ENCODE measurements around the gene GAL3ST3. TPM values are rescaled to one million over a fixed set of nuclear protein-coding genes. Genes with fewer than 3 reads are reported as not detected.
"Not testable (repeated sequence)": the region's sequence is repeated elsewhere in the genome, so short reads cannot be mapped to it uniquely, and the experiment has no call there.

GAL3ST3 gene
- total RNA-seq, 1 donor from 2014 or later = 1.8 TPM

- H3K27ac Mint-ChIP-seq (ENCODE audit: unreplicated experiment) = peak overlapping the region; percentile 1
- DNase-seq (ENCODE audit: low spot score) = no peak
- no peaks in the 10 kb centered on the region for H3K9me3 Mint-ChIP-seq (ENCODE audit: low read depth)
- TF ChIP-seq, protein P1, sequence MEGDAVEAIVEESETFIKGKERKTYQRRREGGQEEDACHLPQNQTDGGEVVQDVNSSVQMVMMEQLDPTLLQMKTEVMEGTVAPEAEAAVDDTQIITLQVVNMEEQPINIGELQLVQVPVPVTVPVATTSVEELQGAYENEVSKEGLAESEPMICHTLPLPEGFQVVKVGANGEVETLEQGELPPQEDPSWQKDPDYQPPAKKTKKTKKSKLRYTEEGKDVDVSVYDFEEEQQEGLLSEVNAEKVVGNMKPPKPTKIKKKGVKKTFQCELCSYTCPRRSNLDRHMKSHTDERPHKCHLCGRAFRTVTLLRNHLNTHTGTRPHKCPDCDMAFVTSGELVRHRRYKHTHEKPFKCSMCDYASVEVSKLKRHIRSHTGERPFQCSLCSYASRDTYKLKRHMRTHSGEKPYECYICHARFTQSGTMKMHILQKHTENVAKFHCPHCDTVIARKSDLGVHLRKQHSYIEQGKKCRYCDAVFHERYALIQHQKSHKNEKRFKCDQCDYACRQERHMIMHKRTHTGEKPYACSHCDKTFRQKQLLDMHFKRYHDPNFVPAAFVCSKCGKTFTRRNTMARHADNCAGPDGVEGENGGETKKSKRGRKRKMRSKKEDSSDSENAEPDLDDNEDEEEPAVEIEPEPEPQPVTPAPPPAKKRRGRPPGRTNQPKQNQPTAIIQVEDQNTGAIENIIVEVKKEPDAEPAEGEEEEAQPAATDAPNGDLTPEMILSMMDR (IDR thresholded peaks at IDR 0.05) = no peak
- H3K36me3 Mint-ChIP-seq (ENCODE audit: low read depth) = no peaks in the 10 kb centered on the region
- H3K4me3 Mint-ChIP-seq (ENCODE audit: unreplicated experiment) = no peak overlapping the region
- H3K27me3 Mint-ChIP-seq (ENCODE audit: low read depth) = no peaks in the 10 kb centered on the region
- H3K4me1 Mint-ChIP-seq (ENCODE audit: low read depth) = peaks cover 58% of the 10 kb centered on the region
These were observed 36.0 kb upstream of the GAL3ST3 start for GRCh38 chr11:66084821-66085475.

GRCh38 chr11:66083767-66084166 is 34.8 kb upstream of the GAL3ST3 start:
- no peaks in the 10 kb centered on the region for H3K36me3 Mint-ChIP-seq (ENCODE audit: low read depth)
- H3K27me3 Mint-ChIP-seq (ENCODE audit: low read depth) = no peaks in the 10 kb centered on the region
- H3K9me3 Mint-ChIP-seq (ENCODE audit: low read depth) = no peaks in the 10 kb centered on the region
- peaks cover 61% of the 10 kb centered on the region for H3K4me1 Mint-ChIP-seq (ENCODE audit: low read depth)
- peak overlapping the region; percentile 52 for H3K27ac Mint-ChIP-seq (ENCODE audit: unreplicated experiment)
- no peak overlapping the region for H3K4me3 Mint-ChIP-seq (ENCODE audit: unreplicated experiment)
- TF ChIP-seq, protein P1 (IDR thresholded peaks at IDR 0.05) = no peak
- DNase-seq (ENCODE audit: low spot score) = no peak

- Mint-ChIP-seq H3K9me3 (ENCODE audit: low read depth) (no peaks in the 10 kb centered on the region), H3K36me3 (ENCODE audit: low read depth) (peaks cover 2% of the 10 kb centered on the region), H3K27me3 (ENCODE audit: low read depth) (no peaks in the 10 kb centered on the region), H3K4me3 (ENCODE audit: unreplicated experiment) (no peak overlapping the region), H3K4me1 (ENCODE audit: low read depth) (peaks cover 66% of the 10 kb centered on the region), H3K27ac (ENCODE audit: unreplicated experiment) (peak overlapping the region; percentile 37)
- TF ChIP-seq, protein P1 (IDR thresholded peaks at IDR 0.05) = no peak
- no peak for DNase-seq (ENCODE audit: low spot score)
These were observed 34.2 kb upstream of the GAL3ST3 start for GRCh38 chr11:66082946-66083698.

DNA sequence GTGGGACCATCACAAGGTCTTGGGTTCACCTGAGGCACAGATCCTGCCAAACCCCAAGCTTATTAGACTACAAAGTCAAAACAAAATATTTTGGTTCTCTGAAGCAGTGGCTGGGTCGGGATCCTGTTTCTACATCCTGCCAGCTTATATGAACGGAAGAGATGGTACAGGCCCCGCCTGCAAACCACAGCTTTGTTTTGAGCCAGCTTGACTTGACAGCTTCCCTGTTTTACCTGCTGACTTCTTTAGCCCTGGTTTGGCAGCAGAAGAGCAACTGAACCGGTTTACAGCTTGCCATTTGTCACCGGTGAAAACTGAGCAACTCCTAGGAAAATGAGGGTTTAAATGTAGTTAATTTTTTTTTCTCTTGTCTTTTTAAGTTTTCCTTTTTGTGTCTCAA is 32.5 kb upstream of the GAL3ST3 start:
- TF ChIP-seq, protein P1 (IDR thresholded peaks at IDR 0.05) = no peak
- no peak for DNase-seq (ENCODE audit: low spot score)
- peak overlapping the region; percentile 71 for H3K27ac Mint-ChIP-seq (ENCODE audit: unreplicated experiment)
- H3K9me3 Mint-ChIP-seq (ENCODE audit: low read depth) = no peaks in the 10 kb centered on the region
- peaks cover 76% of the 10 kb centered on the region for H3K4me1 Mint-ChIP-seq (ENCODE audit: low read depth)
- no peak overlapping the region for H3K4me3 Mint-ChIP-seq (ENCODE audit: unreplicated experiment)
- H3K27me3 Mint-ChIP-seq (ENCODE audit: low read depth) = no peaks in the 10 kb centered on the region
- H3K36me3 Mint-ChIP-seq (ENCODE audit: low read depth) = peaks cover 6% of the 10 kb centered on the region

GRCh38 chr11:66080055-66080817 is 31.3 kb upstream of the GAL3ST3 start:
- peaks cover 8% of the 10 kb centered on the region for H3K36me3 Mint-ChIP-seq (ENCODE audit: low read depth)
- H3K9me3 Mint-ChIP-seq (ENCODE audit: low read depth) = no peaks in the 10 kb centered on the region
- no peak for DNase-seq (ENCODE audit: low spot score)
- TF ChIP-seq, protein P1 (IDR thresholded peaks at IDR 0.05) = no peak
- no peak overlapping the region for H3K4me3 Mint-ChIP-seq (ENCODE audit: unreplicated experiment)
- peak overlapping the region; percentile 34 for H3K27ac Mint-ChIP-seq (ENCODE audit: unreplicated experiment)
- H3K4me1 Mint-ChIP-seq (ENCODE audit: low read depth) = peaks cover 76% of the 10 kb centered on the region
- H3K27me3 Mint-ChIP-seq (ENCODE audit: low read depth) = no peaks in the 10 kb centered on the region

- H3K4me3 Mint-ChIP-seq (ENCODE audit: unreplicated experiment); H3K27ac Mint-ChIP-seq (ENCODE audit: unreplicated experiment); DNase-seq (ENCODE audit: low spot score); H3K27me3 Mint-ChIP-seq (ENCODE audit: low read depth); H3K9me3 Mint-ChIP-seq (ENCODE audit: low read depth): not testable (repeated sequence)
- Mint-ChIP-seq H3K4me1 (ENCODE audit: low read depth) (peaks cover 63% of the 10 kb centered on the region), H3K36me3 (ENCODE audit: low read depth) (peaks cover 16% of the 10 kb centered on the region)
These were observed 30.0 kb upstream of the GAL3ST3 start for GRCh38 chr11:66078949-66079348.

Data from chondrocyte (in vitro differentiated cells).